AG09309 (cell line): Measurements from ENCODE around the gene PPFIA1.

Experiments used
- DNase-seq: peaks from one replicate; pipeline ENCODE4 v3.0.0-alpha.2; 2010; ENCODE audit warnings: low read depth
- H3K4me3 ChIP-seq: 2 replicates; pipeline ENCODE4 v1.5.1; 2011; ENCODE audit warnings: mild to moderate bottlenecking, low read depth, low read length, moderate library complexity; ENCODE audit not compliant: control insufficient read depth
- TF ChIP-seq, protein P1 (sequence below): IDR thresholded peaks from 2 replicates; pipeline ENCODE4 v1.5.1; 2011; ENCODE audit warnings: mild to moderate bottlenecking, low read depth, low read length, inconsistent platforms; ENCODE audit not compliant: insufficient read depth, control insufficient read depth; ENCODE audit errors: missing control alignments

The PPFIA1 gene

DNA sequence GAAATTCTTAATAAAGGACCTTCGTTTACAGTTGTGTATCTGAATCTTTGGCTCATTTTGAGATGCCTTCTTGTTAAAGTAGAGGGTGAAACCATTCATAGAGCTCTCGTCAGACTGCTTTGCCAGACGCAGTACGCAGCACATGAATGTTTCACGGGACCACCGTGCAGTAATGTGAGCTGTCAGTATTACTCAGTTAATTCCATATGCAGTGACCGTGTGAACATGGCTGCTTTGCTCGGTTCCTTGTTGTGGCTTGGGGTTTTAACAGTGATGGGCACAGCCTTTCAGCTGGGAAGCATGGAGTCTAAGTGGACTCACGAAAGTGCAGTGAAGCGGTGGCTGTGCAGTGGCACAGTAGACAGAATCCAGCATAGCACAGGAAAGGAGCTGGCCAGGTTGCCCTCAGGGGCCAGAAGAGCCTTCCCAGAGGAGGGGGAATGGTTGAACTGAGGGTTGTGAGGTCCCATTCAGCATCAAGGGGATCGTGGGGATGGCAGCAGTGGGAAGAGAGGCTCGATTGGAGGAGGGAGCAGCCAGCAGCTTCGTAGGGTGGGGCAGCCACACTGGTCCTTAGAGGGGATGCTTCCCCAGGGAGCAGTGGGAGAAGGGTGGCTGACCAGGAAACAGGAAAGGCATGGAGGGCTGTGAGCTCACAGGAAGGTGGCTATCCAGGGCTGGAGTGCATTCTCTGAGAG, 31.4 kb downstream of the PPFIA1 start:
- no peak overlapping the region for H3K4me3 ChIP-seq
- TF ChIP-seq, protein P1, sequence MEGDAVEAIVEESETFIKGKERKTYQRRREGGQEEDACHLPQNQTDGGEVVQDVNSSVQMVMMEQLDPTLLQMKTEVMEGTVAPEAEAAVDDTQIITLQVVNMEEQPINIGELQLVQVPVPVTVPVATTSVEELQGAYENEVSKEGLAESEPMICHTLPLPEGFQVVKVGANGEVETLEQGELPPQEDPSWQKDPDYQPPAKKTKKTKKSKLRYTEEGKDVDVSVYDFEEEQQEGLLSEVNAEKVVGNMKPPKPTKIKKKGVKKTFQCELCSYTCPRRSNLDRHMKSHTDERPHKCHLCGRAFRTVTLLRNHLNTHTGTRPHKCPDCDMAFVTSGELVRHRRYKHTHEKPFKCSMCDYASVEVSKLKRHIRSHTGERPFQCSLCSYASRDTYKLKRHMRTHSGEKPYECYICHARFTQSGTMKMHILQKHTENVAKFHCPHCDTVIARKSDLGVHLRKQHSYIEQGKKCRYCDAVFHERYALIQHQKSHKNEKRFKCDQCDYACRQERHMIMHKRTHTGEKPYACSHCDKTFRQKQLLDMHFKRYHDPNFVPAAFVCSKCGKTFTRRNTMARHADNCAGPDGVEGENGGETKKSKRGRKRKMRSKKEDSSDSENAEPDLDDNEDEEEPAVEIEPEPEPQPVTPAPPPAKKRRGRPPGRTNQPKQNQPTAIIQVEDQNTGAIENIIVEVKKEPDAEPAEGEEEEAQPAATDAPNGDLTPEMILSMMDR = no peak
- DNase-seq = no peak

DNA sequence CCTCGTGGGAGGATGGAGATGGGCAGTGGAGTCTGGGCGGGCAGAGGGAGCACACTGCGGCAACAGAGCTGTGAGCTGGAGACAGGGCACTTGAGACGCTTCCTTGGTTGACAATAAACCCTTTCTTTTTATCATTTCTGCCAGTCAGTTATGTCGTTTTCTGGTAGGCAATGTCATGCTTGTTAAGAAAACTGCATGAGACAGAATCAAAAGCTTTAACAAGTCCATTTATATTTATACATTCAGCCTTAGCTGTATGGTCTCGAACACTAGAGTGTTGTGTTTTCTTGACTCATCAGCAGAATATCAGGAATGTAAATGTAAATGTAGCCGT, 31.9 kb downstream of the PPFIA1 start:
- no peak overlapping the region for H3K4me3 ChIP-seq
- DNase-seq = no peak
- TF ChIP-seq, protein P1 = no peak

DNA sequence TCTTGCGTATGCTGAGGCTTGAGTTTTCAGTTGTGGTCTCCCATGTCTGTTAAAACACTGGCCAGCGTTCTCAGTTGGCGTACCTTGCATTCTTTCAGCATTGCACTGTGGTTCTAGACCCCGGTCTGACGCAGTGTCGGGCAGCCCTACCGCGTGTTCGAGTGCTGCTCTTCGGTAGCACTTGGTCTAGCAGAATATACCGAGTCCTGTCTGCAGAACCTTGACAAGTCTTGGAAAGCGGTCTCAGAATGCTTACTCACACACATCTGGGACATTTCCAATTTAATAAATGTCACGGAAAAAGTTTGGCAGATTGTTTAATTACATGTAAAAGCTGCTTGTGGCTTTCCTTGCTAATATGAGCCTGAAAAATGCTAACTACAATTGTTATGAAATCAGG, 32.6 kb downstream of the PPFIA1 start:
- TF ChIP-seq, protein P1 = no peak
- DNase-seq = peak; percentile 88
- no peak overlapping the region for H3K4me3 ChIP-seq

DNA sequence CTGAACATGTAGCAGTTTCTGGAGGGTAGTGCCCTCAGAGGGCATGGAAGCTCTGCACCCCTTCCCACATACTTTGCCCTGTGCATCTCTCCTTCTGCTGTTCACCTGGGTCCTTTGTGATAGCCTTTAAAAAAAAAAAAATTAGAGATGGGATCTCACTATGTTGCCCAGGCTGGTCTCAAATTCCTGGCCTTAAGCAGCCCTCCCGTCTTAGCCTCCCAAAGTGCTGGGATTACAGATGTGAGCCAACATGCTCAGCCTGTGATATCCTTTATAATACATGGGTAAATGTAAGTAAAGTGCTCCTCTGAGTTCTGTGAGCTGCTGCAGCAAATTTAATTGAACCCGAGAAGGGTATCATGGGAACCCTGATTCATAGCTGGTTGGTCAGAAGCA, 33.7 kb downstream of the PPFIA1 start:
- TF ChIP-seq, protein P1 = no peak
- no peak for DNase-seq
- no peak overlapping the region for H3K4me3 ChIP-seq

DNA sequence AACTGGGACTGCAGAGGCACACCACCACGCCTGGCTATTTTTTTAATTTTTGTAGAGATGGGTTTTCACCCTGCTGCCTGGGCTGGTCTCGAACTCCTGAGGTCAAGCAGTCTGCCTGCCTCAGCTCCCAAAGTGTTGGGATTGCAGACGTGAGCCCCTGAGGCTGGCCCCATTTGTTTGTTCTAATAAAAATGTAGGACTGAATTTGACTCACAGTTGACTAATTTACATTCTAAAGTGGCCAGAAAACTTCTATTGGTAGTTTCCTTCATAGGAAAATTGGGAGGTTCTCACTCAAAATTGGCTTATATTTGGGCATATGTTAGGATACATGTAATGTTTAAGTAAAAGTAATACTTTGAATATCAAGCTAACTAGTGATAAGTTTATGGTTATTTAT, 35.0 kb downstream of the PPFIA1 start:
- TF ChIP-seq, protein P1 = no peak
- no peak for DNase-seq
- no peak overlapping the region for H3K4me3 ChIP-seq

DNA sequence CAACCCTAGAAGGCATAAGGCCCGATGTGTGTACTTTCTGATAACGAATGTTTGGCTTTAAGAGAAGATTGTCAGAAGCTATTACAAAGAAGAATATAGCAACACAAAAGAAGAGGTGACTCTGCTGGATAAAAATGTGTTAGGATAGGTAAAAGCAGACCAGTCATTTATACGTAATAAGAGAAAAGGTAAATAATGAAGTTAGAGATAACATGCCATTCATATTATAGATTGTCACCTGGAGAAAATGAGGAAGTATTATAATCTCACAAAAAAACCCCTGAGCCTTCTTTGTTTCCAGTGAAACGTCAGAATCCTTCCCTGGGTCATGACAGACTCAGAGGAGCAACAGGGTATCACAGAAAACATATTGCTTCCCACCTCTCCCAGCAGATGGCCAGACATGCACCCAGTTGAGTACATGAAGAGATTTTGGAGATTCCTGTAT, 36.1 kb downstream of the PPFIA1 start:
- H3K4me3 ChIP-seq = no peak overlapping the region
- TF ChIP-seq, protein P1 = no peak
- DNase-seq = no peak

DNA sequence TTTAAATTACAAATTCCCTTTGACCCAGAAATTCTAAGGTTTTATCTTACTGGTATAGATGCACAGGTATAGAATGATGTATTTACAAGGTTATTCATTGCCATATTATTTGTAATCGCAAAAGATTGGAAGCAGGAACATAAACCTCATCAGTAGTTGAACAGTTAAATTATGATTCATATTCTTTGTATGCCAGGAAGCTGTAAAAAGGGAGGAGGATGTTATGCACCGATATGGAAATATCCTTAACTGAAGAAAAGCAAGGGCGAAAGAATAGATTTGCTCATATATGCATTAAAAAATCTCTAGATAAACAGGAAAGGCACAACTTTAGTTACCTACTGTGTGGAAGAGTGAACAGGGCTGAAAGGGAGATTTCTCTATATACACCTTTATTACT, 36.7 kb downstream of the PPFIA1 start:
- TF ChIP-seq, protein P1 = no peak
- H3K4me3 ChIP-seq = no peak overlapping the region
- no peak for DNase-seq
